Measurements from ENCODE around the gene SETX.

The SETX gene

GRCh38 chr9:132240841-132241482, 113.8 kb downstream of the SETX start:
- DNase-seq, result peak; percentile 82

GRCh38 chr9:132239999-132240840, 114.6 kb downstream of the SETX start:
- no peak for DNase-seq

GRCh38 chr9:132239518-132239917, 115.3 kb downstream of the SETX start:
- DNase-seq, result no peak

GRCh38 chr9:132238992-132239391, 115.8 kb downstream of the SETX start:
- no peak for DNase-seq

- DNase-seq, result no peak
Measured at GRCh38 chr9:132238026-132238972, 116.5 kb downstream of the SETX start.

- DNase-seq, result peak; percentile 42
Measured at GRCh38 chr9:132237481-132237880, 117.3 kb downstream of the SETX start.

- DNase-seq, result no peak
Measured at GRCh38 chr9:132236662-132237311, 118.0 kb downstream of the SETX start.

GRCh38 chr9:132235894-132236661, 118.7 kb downstream of the SETX start:
- DNase-seq, result peak; percentile 56

- DNase-seq, result no peak
Measured at GRCh38 chr9:132235125-132235524, 119.7 kb downstream of the SETX start.

GRCh38 chr9:132234535-132234934, 120.3 kb downstream of the SETX start:
- no peak for DNase-seq

- DNase-seq, result no peak
Measured at GRCh38 chr9:132233138-132233537, 121.6 kb downstream of the SETX start.

GRCh38 chr9:132232522-132232921, 122.3 kb downstream of the SETX start:
- no peak for DNase-seq

- no peak for DNase-seq
Measured at GRCh38 chr9:132231019-132231701, 123.6 kb downstream of the SETX start.

- DNase-seq, result no peak
Measured at GRCh38 chr9:132230605-132231004, 124.2 kb downstream of the SETX start.

- DNase-seq, result no peak
Measured at GRCh38 chr9:132228062-132228461, 126.7 kb downstream of the SETX start.

- DNase-seq, result no peak
Measured at GRCh38 chr9:132226571-132227430, 128.0 kb downstream of the SETX start.

GRCh38 chr9:132224645-132225044, 130.1 kb downstream of the SETX start:
- no peak for DNase-seq

GRCh38 chr9:132221941-132222340, 132.8 kb downstream of the SETX start:
- no peak for DNase-seq

- no peak for DNase-seq
Measured at GRCh38 chr9:132218208-132218607, 136.6 kb downstream of the SETX start.
